ENCODE measurements around the gene IKZF4. TPM values are rescaled to one million over a fixed set of nuclear protein-coding genes. Genes with fewer than 3 reads are reported as not detected.
"Not testable (repeated sequence)": the region's sequence is repeated elsewhere in the genome, so short reads cannot be mapped to it uniquely, and the experiment has no call there.

Gene IKZF4
- total and polyA plus RNA-seq, 2 donors (not counting 1 experiment from before 2014, with no cell fraction given), result 2.0 to 3.2 TPM

DNA sequence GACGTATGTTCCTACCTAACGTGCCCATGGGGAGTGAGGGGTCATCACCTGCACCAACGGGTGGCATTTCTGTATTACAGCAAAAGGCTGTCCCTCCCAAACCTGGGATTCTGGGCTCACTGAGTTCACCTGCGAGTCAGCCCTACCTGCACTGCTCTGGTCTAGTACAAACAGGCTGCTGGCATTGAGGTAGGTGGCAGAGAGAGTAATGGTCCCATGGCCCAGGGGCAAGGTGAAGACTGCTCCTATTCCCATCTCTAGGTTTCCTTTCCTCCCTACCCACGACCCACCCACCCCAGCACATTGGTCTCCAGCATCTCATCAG, 23.3 kb upstream of the IKZF4 start:
- no peak for TF ChIP-seq EZH2 (IDR thresholded peaks at IDR 0.05; ENCODE audit: low read length, missing control alignments)
- TF ChIP-seq, protein P1, sequence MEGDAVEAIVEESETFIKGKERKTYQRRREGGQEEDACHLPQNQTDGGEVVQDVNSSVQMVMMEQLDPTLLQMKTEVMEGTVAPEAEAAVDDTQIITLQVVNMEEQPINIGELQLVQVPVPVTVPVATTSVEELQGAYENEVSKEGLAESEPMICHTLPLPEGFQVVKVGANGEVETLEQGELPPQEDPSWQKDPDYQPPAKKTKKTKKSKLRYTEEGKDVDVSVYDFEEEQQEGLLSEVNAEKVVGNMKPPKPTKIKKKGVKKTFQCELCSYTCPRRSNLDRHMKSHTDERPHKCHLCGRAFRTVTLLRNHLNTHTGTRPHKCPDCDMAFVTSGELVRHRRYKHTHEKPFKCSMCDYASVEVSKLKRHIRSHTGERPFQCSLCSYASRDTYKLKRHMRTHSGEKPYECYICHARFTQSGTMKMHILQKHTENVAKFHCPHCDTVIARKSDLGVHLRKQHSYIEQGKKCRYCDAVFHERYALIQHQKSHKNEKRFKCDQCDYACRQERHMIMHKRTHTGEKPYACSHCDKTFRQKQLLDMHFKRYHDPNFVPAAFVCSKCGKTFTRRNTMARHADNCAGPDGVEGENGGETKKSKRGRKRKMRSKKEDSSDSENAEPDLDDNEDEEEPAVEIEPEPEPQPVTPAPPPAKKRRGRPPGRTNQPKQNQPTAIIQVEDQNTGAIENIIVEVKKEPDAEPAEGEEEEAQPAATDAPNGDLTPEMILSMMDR (conservative IDR thresholded peaks at IDR 0.05 in 1 of 2, IDR thresholded peaks at IDR 0.05 in 1 of 2; ENCODE audit: low read depth in 1 of 2, low read length in 2 of 2), result no peak
- no peaks in the 10 kb centered on the region for H3K9me3 ChIP-seq (ENCODE audit: control insufficient read depth, insufficient read depth, low read depth, low read length)
- H3K27ac ChIP-seq (ENCODE audit: insufficient read depth, low read length), result peak overlapping the region; percentile 51
- H3K27me3 ChIP-seq (ENCODE audit: control insufficient read depth, insufficient read depth, low read length), result no peaks in the 10 kb centered on the region
- no peak for DNase-seq (ENCODE audit: low read depth in 2 of 2)
- H3K9ac ChIP-seq (ENCODE audit: insufficient read depth, low read length), result peak overlapping the region; percentile 60
- peak overlapping the region; percentile 65 to 97 (median 93) for H3K4me3 ChIP-seq (replicated peaks in 1 of 4; ENCODE audit: control extremely low read depth in 1 of 4, insufficient read depth in 1 of 4, low read depth in 3 of 4, low read length in 4 of 4)
- no peaks in the 10 kb centered on the region for H3K4me1 ChIP-seq (ENCODE audit: control insufficient read depth, extremely low read depth, insufficient read depth, low read length)
- peaks cover 1% of the 10 kb centered on the region for H3K36me3 ChIP-seq (ENCODE audit: control insufficient read depth, insufficient read depth, low read length)
- H3K4me2 ChIP-seq (ENCODE audit: extremely low read depth, insufficient read depth, low read length), result peak overlapping the region; percentile 96
- peak overlapping the region; percentile 79 for H2AFZ ChIP-seq (ENCODE audit: low read length)
- H3K79me2 ChIP-seq (ENCODE audit: control insufficient read depth, insufficient read depth, low read length), result peaks cover 2% of the 10 kb centered on the region
- H4K20me1 ChIP-seq (ENCODE audit: control insufficient read depth, extremely low read depth, insufficient read depth, low read length), result no peaks in the 10 kb centered on the region

DNA sequence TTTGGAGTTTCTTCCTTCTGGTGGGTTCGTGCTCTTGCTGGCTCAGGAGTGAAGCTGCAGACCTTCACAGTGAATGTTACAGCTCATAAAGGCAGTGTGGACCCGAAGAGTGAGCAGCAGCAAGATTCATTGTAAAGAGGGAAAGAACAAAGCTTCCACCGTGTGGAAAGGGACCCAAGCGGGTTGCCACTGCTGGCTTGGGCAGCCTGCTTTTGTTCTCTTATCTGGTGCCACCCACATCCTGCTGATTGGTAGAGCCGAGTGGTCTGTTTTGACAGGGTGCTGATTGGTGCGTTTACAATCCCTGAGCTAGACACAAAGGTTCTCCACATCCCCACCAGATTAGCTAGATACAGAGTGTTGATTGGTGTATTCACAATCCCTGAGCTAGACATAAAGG, 21.3 kb upstream of the IKZF4 start:
- H3K4me1 ChIP-seq (ENCODE audit: control insufficient read depth, extremely low read depth, insufficient read depth, low read length); DNase-seq (ENCODE audit: low read depth in 2 of 2); H3K4me2 ChIP-seq (ENCODE audit: extremely low read depth, insufficient read depth, low read length); H3K9me3 ChIP-seq (ENCODE audit: control insufficient read depth, insufficient read depth, low read depth, low read length); H2AFZ ChIP-seq (ENCODE audit: low read length); H3K36me3 ChIP-seq (ENCODE audit: control insufficient read depth, insufficient read depth, low read length); H4K20me1 ChIP-seq (ENCODE audit: control insufficient read depth, extremely low read depth, insufficient read depth, low read length); H3K4me3 ChIP-seq (replicated peaks in 1 of 4; ENCODE audit: control extremely low read depth in 1 of 4, insufficient read depth in 1 of 4, low read depth in 3 of 4, low read length in 4 of 4); H3K27me3 ChIP-seq (ENCODE audit: control insufficient read depth, insufficient read depth, low read length); H3K27ac ChIP-seq (ENCODE audit: insufficient read depth, low read length); H3K9ac ChIP-seq (ENCODE audit: insufficient read depth, low read length); H3K79me2 ChIP-seq (ENCODE audit: control insufficient read depth, insufficient read depth, low read length): not testable (repeated sequence)

DNA sequence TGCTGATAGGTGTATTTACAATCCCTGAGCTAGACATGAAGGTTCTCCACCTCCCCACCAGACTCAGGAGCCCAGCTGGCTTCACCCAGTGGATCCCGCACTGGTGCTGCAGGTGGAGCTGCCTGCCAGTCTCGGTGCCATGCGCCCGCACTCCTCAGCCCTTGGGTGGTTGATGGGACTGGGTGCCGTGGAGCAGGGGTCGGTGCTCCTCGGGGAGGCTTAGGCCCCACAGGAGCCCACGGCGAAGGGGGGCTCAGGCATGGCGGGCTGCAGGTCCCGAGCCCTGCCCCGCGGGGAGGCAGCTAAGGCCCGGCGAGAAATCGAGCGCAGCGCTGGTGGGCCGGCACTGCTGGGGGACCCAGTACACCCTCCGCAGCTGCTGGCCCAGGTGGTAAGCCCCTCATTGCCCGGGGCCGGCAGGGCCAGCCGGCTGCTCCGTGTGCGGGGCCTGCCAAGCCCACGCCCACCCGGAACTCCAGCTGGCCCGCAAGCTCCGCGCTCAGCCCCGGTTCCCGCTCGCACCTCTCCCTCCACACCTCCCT, 20.8 kb upstream of the IKZF4 start:
- not testable (repeated sequence) for H4K20me1 ChIP-seq (ENCODE audit: control insufficient read depth, extremely low read depth, insufficient read depth, low read length); H3K9ac ChIP-seq (ENCODE audit: insufficient read depth, low read length); H3K36me3 ChIP-seq (ENCODE audit: control insufficient read depth, insufficient read depth, low read length); H3K27ac ChIP-seq (ENCODE audit: insufficient read depth, low read length); H3K4me1 ChIP-seq (ENCODE audit: control insufficient read depth, extremely low read depth, insufficient read depth, low read length); DNase-seq (ENCODE audit: low read depth in 2 of 2); H3K27me3 ChIP-seq (ENCODE audit: control insufficient read depth, insufficient read depth, low read length); H3K9me3 ChIP-seq (ENCODE audit: control insufficient read depth, insufficient read depth, low read depth, low read length); H2AFZ ChIP-seq (ENCODE audit: low read length); H3K4me3 ChIP-seq (replicated peaks in 1 of 4; ENCODE audit: control extremely low read depth in 1 of 4, insufficient read depth in 1 of 4, low read depth in 3 of 4, low read length in 4 of 4); H3K4me2 ChIP-seq (ENCODE audit: extremely low read depth, insufficient read depth, low read length); H3K79me2 ChIP-seq (ENCODE audit: control insufficient read depth, insufficient read depth, low read length)

DNA sequence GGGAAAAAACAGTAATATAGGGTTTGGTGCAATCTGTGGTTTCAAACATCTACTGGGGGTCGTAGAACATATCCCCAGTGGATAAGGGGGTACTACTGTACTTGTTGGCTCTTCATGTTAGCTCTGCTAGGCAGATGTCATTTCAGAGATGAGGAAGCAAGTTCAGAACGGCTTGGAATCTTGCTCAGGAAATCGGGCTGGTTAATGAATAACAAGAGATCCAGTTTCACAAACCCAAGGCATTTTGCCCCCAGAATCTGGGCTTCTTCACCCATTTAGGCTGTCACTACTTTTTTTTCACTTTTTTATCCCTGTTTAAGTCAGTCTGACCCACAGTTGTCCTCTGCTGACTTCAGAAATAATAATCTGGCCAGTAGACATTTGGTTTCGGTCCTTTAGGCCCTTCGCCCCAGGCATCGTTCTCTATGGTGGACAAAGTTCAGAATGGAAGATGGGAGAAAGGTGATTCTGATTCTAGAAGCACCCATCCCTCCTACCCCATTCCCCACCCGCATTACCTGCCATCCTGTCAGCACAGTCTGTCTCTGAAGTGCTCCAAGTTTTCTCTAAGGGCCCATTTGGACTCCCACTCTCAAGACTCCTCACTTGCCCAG, 19.2 kb upstream of the IKZF4 start:
- H3K27me3 ChIP-seq (ENCODE audit: control insufficient read depth, insufficient read depth, low read length), result no peaks in the 10 kb centered on the region
- H3K4me2 ChIP-seq (ENCODE audit: extremely low read depth, insufficient read depth, low read length), result no peak overlapping the region
- H2AFZ ChIP-seq (ENCODE audit: low read length), result no peak overlapping the region
- no peak overlapping the region for H3K4me3 ChIP-seq (replicated peaks in 1 of 4; ENCODE audit: control extremely low read depth in 1 of 4, insufficient read depth in 1 of 4, low read depth in 3 of 4, low read length in 4 of 4)
- TF ChIP-seq, protein P1 (conservative IDR thresholded peaks at IDR 0.05 in 1 of 2, IDR thresholded peaks at IDR 0.05 in 1 of 2; ENCODE audit: low read depth in 1 of 2, low read length in 2 of 2), result no peak
- no peak for TF ChIP-seq EZH2 (IDR thresholded peaks at IDR 0.05; ENCODE audit: low read length, missing control alignments)
- no peaks in the 10 kb centered on the region for H3K9me3 ChIP-seq (ENCODE audit: control insufficient read depth, insufficient read depth, low read depth, low read length)
- no peak overlapping the region for H3K27ac ChIP-seq (ENCODE audit: insufficient read depth, low read length)
- H3K79me2 ChIP-seq (ENCODE audit: control insufficient read depth, insufficient read depth, low read length), result peaks cover 2% of the 10 kb centered on the region
- no peak overlapping the region for H3K9ac ChIP-seq (ENCODE audit: insufficient read depth, low read length)
- H3K36me3 ChIP-seq (ENCODE audit: control insufficient read depth, insufficient read depth, low read length), result peaks cover 6% of the 10 kb centered on the region
- H4K20me1 ChIP-seq (ENCODE audit: control insufficient read depth, extremely low read depth, insufficient read depth, low read length), result no peaks in the 10 kb centered on the region
- no peak for DNase-seq (ENCODE audit: low read depth in 2 of 2)
- H3K4me1 ChIP-seq (ENCODE audit: control insufficient read depth, extremely low read depth, insufficient read depth, low read length), result no peaks in the 10 kb centered on the region

DNA sequence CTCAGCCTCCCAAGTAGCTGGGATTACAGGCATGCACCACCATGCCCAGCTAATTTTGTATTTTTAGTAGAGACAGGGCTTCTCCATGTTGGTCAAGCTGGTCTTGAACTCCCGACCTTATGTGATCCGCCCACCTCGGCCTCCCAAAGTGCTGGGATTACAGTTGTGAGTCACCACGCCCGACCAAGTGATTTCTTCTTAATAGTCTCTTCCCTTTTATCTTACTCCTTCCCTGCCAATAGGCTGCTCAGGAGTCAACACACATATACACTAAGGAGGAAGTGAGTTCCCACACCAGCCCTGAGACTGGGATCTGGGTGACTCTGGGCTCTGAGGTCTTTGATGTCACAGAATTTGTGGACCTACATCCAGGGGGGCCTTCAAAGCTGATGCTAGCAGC, 17.5 kb upstream of the IKZF4 start:
- H3K4me1 ChIP-seq (ENCODE audit: control insufficient read depth, extremely low read depth, insufficient read depth, low read length); H3K27me3 ChIP-seq (ENCODE audit: control insufficient read depth, insufficient read depth, low read length); H2AFZ ChIP-seq (ENCODE audit: low read length); H3K4me2 ChIP-seq (ENCODE audit: extremely low read depth, insufficient read depth, low read length); H3K27ac ChIP-seq (ENCODE audit: insufficient read depth, low read length); H3K9me3 ChIP-seq (ENCODE audit: control insufficient read depth, insufficient read depth, low read depth, low read length); H3K36me3 ChIP-seq (ENCODE audit: control insufficient read depth, insufficient read depth, low read length); H3K79me2 ChIP-seq (ENCODE audit: control insufficient read depth, insufficient read depth, low read length); H4K20me1 ChIP-seq (ENCODE audit: control insufficient read depth, extremely low read depth, insufficient read depth, low read length); H3K9ac ChIP-seq (ENCODE audit: insufficient read depth, low read length); DNase-seq (ENCODE audit: low read depth in 2 of 2); H3K4me3 ChIP-seq (replicated peaks in 1 of 4; ENCODE audit: control extremely low read depth in 1 of 4, insufficient read depth in 1 of 4, low read depth in 3 of 4, low read length in 4 of 4): not testable (repeated sequence)
